ENCODE data around the gene CEP128.

- TF ChIP-seq BHLHE40 (IDR thresholded peaks at IDR 0.05; ENCODE audit: borderline replicate concordance) (no peak), ELF4 (IDR thresholded peaks at IDR 0.05) (no peak), TARDBP (IDR thresholded peaks at IDR 0.05) (no peak), ZNF384 (IDR thresholded peaks at IDR 0.05) (no peak), SUZ12 (IDR thresholded peaks at IDR 0.05) (no peak), SP1 (IDR thresholded peaks at IDR 0.05) (no peak), FOXM1 (IDR thresholded peaks at IDR 0.05; ENCODE audit: borderline replicate concordance) (no peak), LEF1 (IDR thresholded peaks at IDR 0.05; ENCODE audit: borderline replicate concordance) (no peak), FOXA1 (IDR thresholded peaks at IDR 0.05) (no peak), HDGF (IDR thresholded peaks at IDR 0.05; ENCODE audit: borderline replicate concordance) (no peak), NFRKB (IDR thresholded peaks at IDR 0.05) (no peak), FOXK2 (IDR thresholded peaks at IDR 0.05) (no peak), PKNOX1 (IDR thresholded peaks at IDR 0.05) (no peak), L3MBTL2 (conservative IDR thresholded peaks at IDR 0.05) (no peak)
These were observed 473.0 kb downstream of the CEP128 start for GRCh38 chr14:80468331-80469122.

Data from HEK293T (cell line).